HEK293 (cell line): ENCODE measurements around the gene BEND2.

Experiments
- CTCF ChIA-PET: fragments of 350-600 bp; formaldehyde crosslinking; extraction: SDS; loops from one replicate; lab custom pipeline; 2021; ENCODE audit warnings: antibody characterized with exemption; lab: Yijun Ruan, JAX
- POLR2A ChIA-PET: fragments of 300-600 bp; formaldehyde crosslinking; extraction: SDS; loops from one replicate; lab custom pipeline; 2020; ENCODE audit warnings: antibody characterized with exemption, inconsistent platforms; lab: Yijun Ruan, JAX
- H3K27ac ChIP-seq: fragments of 200-500 bp; sonication (Bioruptor generic); 2 replicates; pipeline ENCODE4 v1.5.1; 2014; ENCODE audit warnings: low read depth, low read length, control low read depth, inconsistent platforms; ENCODE audit errors: extremely low read depth
- H3K36me3 ChIP-seq, 2 experiments: fragments of 200-500 bp in 1 of 2; sonication (Bioruptor generic) in 1 of 2; 1 replicate in 1 of 2; 2 replicates in 1 of 2; pipeline ENCODE4 v1.5.1; 2014 to 2017; ENCODE audit warnings: inconsistent platforms in 2 of 2, low read length in 2 of 2; ENCODE audit not compliant: control insufficient read depth in 2 of 2, insufficient read depth in 1 of 2
- H3K4me1 ChIP-seq: fragments of 200-500 bp; sonication (Bioruptor generic); 2 replicates; pipeline ENCODE4 v1.5.1; 2014; ENCODE audit warnings: mild to moderate bottlenecking, low read length, inconsistent platforms; ENCODE audit not compliant: control insufficient read depth, insufficient read depth
- H3K4me3 ChIP-seq: 2 replicates; pipeline ENCODE4 v1.5.1; 2011; ENCODE audit warnings: low read depth, mild to moderate bottlenecking, control low read depth, low read length, moderate library complexity
- H3K9me3 ChIP-seq: fragments of 200-500 bp; sonication (Bioruptor generic); 2 replicates; pipeline ENCODE4 v1.5.1; 2014; ENCODE audit warnings: low read depth, low read length, inconsistent platforms; ENCODE audit not compliant: control insufficient read depth, insufficient read depth
- FEZF1 ChIP-seq: fragments of 450-650 bp; formaldehyde crosslinking; IDR thresholded peaks from 2 replicates; pipeline ENCODE4 v1.5.1; 2016; ENCODE audit warnings: missing biosample characterization, missing genetic modification characterization
- KLF1 ChIP-seq: fragments of 450-650 bp; formaldehyde crosslinking; IDR thresholded peaks from 2 replicates; pipeline ENCODE4 v1.5.1; 2016; ENCODE audit warnings: missing biosample characterization, missing genetic modification characterization
- KLF16 ChIP-seq: fragments of 450-650 bp; formaldehyde crosslinking; IDR thresholded peaks from 2 replicates; pipeline ENCODE4 v1.5.1; 2017; ENCODE audit warnings: missing biosample characterization, missing genetic modification characterization
- SP3 ChIP-seq: fragments of 450-650 bp; formaldehyde crosslinking; IDR thresholded peaks from 2 replicates; pipeline ENCODE4 v1.5.1; 2016; ENCODE audit warnings: missing biosample characterization, missing genetic modification characterization
- ZBTB48 ChIP-seq: fragments of 450-650 bp; formaldehyde crosslinking; IDR thresholded peaks from 2 replicates; pipeline ENCODE4 v1.5.1; 2016; ENCODE audit warnings: missing biosample characterization, missing genetic modification characterization
- ZIC2 ChIP-seq: fragments of 450-650 bp; formaldehyde crosslinking; IDR thresholded peaks from 2 replicates; pipeline ENCODE4 v1.5.1; 2016; ENCODE audit warnings: missing biosample characterization, missing genetic modification characterization
- ZNF16 ChIP-seq: fragments of 450-650 bp; formaldehyde crosslinking; IDR thresholded peaks from 2 replicates; pipeline ENCODE4 v1.5.1; 2016; ENCODE audit warnings: low read depth, missing biosample characterization, missing genetic modification characterization
- ZNF202 ChIP-seq: fragments of 450-650 bp; formaldehyde crosslinking; IDR thresholded peaks from 2 replicates; pipeline ENCODE4 v1.5.1; 2016; ENCODE audit warnings: missing biosample characterization, missing genetic modification characterization, borderline replicate concordance
- ZNF24 ChIP-seq: fragments of 450-650 bp; formaldehyde crosslinking; IDR thresholded peaks from 2 replicates; pipeline ENCODE4 v1.5.1; 2016; ENCODE audit warnings: missing biosample characterization, missing genetic modification characterization
- ZNF266 ChIP-seq: fragments of 450-650 bp; formaldehyde crosslinking; IDR thresholded peaks from 2 replicates; pipeline ENCODE4 v1.5.1; 2016; ENCODE audit warnings: missing biosample characterization, missing genetic modification characterization, low read depth
- ZNF394 ChIP-seq: fragments of 450-650 bp; formaldehyde crosslinking; IDR thresholded peaks from 2 replicates; pipeline ENCODE4 v1.5.1; 2016; ENCODE audit warnings: missing biosample characterization, missing genetic modification characterization, mild to moderate bottlenecking, moderate library complexity, borderline replicate concordance
- ZNF521 ChIP-seq: fragments of 450-650 bp; formaldehyde crosslinking; IDR thresholded peaks from 2 replicates; pipeline ENCODE4 v1.5.1; 2017; ENCODE audit warnings: missing biosample characterization, mild to moderate bottlenecking, missing genetic modification characterization
- ZNF544 ChIP-seq: fragments of 450-650 bp; formaldehyde crosslinking; IDR thresholded peaks from 2 replicates; pipeline ENCODE4 v1.5.0; 2017; ENCODE audit warnings: missing biosample characterization, missing genetic modification characterization
- ZNF585B ChIP-seq: fragments of 450-650 bp; formaldehyde crosslinking; IDR thresholded peaks from 2 replicates; pipeline ENCODE4 v1.5.1; 2016; ENCODE audit warnings: missing biosample characterization, missing genetic modification characterization
- ZNF658 ChIP-seq: fragments of 450-650 bp; formaldehyde crosslinking; IDR thresholded peaks from 2 replicates; pipeline ENCODE4; 2016; ENCODE audit warnings: missing biosample characterization, missing genetic modification characterization
- ZNF664 ChIP-seq: fragments of 450-650 bp; formaldehyde crosslinking; IDR thresholded peaks from 2 replicates; pipeline ENCODE4 v1.5.1; 2016; ENCODE audit warnings: missing biosample characterization, missing genetic modification characterization
- ZNF701 ChIP-seq: fragments of 450-650 bp; formaldehyde crosslinking; IDR thresholded peaks from 2 replicates; pipeline ENCODE4 v1.5.1; 2016; ENCODE audit warnings: missing biosample characterization, missing genetic modification characterization
- ZNF843 ChIP-seq: fragments of 450-650 bp; formaldehyde crosslinking; IDR thresholded peaks from 2 replicates; pipeline ENCODE4 v1.5.1; 2016; ENCODE audit warnings: missing biosample characterization, missing genetic modification characterization
- TF ChIP-seq, protein P1 (sequence below): fragments of 450-650 bp; formaldehyde crosslinking; IDR thresholded peaks from 2 replicates; pipeline ENCODE4 v1.5.1; 2017; ENCODE audit warnings: missing biosample characterization, missing genetic modification characterization
- TF ChIP-seq, protein P2 (sequence below): fragments of 450-650 bp; formaldehyde crosslinking; conservative IDR thresholded peaks from 2 replicates; pipeline ENCODE4 v1.5.1; 2016; ENCODE audit warnings: low read depth, missing biosample characterization, missing genetic modification characterization
- TF ChIP-seq, protein P3 (sequence below): sonication (generic); formaldehyde crosslinking; IDR thresholded peaks from 2 replicates; pipeline ENCODE4 v1.8.1; 2022; ENCODE audit warnings: mild to moderate bottlenecking, moderate library complexity, missing genetic modification reagents

The BEND2 gene

DNA sequence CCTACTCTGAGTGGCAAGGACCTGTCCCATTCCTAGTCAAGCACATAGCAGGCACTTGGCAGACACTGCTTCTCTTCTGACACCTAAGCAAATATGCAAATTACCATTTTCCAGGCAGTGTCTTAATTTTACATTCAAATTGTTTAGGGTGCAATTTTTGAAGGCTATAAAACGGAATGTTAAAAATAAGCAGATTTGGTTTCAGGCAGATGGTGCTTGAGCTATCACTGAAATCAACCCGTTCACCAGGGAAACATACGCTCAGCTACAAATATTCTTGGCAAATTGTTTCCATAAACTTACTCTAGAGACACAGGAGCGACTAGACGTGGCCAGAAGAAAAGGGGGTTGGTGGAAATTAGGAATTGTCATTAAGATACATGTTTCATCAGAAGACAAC lies 45.7 kb downstream of the BEND2 start:
- POLR2A ChIA-PET, result no interaction called here
- CTCF ChIA-PET, result interaction anchor here (0.6 kb wide), 1 partner anchor 233 kb away, joined by 4 read pairs; no protein-coding TSS in a partner anchor
- no peak overlapping the region for H3K4me3 ChIP-seq

DNA sequence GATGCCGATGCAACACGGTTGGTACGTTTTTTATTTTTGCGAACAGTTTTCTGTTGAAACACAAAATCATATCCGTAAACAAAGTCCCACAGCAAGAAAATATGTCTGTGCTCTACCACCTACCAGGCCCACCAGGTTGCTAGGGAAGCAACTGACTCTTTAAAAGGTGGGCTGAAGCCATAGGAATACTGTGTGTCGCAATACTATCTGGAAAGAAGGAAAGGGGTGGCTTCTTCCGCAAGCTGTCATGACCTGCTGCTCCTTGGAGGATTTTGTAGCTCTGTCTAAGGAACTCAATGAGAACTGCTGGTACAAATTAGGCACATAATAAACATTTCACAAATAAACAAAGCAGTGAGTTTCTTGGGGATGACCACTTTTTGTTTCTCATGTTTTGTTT lies 46.5 kb downstream of the BEND2 start:
- POLR2A ChIA-PET, result no interaction called here

More for the DNA sequence above, 45.7 kb downstream of the BEND2 start:
- H3K4me1 ChIP-seq, result no peaks in the 10 kb centered on the region
- H3K36me3 ChIP-seq, result no peaks in the 10 kb centered on the region
- no peak for TF ChIP-seq ZNF202 (tag by site-specific recombination)
- TF ChIP-seq, protein P1, sequence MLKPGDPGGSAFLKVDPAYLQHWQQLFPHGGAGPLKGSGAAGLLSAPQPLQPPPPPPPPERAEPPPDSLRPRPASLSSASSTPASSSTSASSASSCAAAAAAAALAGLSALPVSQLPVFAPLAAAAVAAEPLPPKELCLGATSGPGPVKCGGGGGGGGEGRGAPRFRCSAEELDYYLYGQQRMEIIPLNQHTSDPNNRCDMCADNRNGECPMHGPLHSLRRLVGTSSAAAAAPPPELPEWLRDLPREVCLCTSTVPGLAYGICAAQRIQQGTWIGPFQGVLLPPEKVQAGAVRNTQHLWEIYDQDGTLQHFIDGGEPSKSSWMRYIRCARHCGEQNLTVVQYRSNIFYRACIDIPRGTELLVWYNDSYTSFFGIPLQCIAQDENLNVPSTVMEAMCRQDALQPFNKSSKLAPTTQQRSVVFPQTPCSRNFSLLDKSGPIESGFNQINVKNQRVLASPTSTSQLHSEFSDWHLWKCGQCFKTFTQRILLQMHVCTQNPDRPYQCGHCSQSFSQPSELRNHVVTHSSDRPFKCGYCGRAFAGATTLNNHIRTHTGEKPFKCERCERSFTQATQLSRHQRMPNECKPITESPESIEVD (tag by site-specific recombination), result no peak
- TF ChIP-seq KLF16 (tag by site-specific recombination), result no peak
- no peak for TF ChIP-seq ZNF585B (tag by site-specific recombination)
- TF ChIP-seq, protein P2, sequence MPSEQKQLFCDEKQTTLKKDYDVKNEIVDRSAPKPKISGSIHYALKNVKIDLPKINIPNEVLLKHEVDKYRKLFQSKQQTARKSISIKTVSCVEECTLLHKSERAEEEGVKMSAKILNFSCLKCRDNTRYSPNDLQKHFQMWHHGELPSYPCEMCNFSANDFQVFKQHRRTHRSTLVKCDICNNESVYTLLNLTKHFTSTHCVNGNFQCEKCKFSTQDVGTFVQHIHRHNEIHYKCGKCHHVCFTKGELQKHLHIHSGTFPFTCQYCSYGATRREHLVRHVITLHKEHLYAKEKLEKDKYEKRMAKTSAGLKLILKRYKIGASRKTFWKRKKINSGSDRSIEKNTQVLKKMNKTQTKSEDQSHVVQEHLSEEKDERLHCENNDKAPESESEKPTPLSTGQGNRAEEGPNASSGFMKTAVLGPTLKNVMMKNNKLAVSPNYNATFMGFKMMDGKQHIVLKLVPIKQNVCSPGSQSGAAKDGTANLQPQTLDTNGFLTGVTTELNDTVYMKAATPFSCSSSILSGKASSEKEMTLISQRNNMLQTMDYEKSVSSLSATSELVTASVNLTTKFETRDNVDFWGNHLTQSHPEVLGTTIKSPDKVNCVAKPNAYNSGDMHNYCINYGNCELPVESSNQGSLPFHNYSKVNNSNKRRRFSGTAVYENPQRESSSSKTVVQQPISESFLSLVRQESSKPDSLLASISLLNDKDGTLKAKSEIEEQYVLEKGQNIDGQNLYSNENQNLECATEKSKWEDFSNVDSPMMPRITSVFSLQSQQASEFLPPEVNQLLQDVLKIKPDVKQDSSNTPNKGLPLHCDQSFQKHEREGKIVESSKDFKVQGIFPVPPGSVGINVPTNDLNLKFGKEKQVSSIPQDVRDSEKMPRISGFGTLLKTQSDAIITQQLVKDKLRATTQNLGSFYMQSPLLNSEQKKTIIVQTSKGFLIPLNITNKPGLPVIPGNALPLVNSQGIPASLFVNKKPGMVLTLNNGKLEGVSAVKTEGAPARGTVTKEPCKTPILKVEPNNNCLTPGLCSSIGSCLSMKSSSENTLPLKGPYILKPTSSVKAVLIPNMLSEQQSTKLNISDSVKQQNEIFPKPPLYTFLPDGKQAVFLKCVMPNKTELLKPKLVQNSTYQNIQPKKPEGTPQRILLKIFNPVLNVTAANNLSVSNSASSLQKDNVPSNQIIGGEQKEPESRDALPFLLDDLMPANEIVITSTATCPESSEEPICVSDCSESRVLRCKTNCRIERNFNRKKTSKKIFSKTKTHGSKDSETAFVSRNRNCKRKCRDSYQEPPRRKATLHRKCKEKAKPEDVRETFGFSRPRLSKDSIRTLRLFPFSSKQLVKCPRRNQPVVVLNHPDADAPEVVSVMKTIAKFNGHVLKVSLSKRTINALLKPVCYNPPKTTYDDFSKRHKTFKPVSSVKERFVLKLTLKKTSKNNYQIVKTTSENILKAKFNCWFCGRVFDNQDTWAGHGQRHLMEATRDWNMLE, result no peak
- TF ChIP-seq ZBTB48 (tag by site-specific recombination), result no peak
- no peak for TF ChIP-seq ZNF843 (tag by site-specific recombination)
- no peak for TF ChIP-seq ZNF521
- TF ChIP-seq ZNF16 (tag by site-specific recombination), result no peak
- no peak for TF ChIP-seq ZNF266 (tag by site-specific recombination)
- no peak for TF ChIP-seq ZNF664 (tag by site-specific recombination)
- no peaks in the 10 kb centered on the region for H3K9me3 ChIP-seq
- no peak overlapping the region for H3K27ac ChIP-seq

More for the DNA sequence above, 46.5 kb downstream of the BEND2 start:
- CTCF ChIA-PET, result no interaction called here
- Histone ChIP-seq H3K4me3 (no peak overlapping the region), H3K4me1 (no peaks in the 10 kb centered on the region), H3K36me3 (no peaks in the 10 kb centered on the region), H3K27ac (no peak overlapping the region), H3K9me3 (no peaks in the 10 kb centered on the region)
- TF ChIP-seq, protein P3, sequence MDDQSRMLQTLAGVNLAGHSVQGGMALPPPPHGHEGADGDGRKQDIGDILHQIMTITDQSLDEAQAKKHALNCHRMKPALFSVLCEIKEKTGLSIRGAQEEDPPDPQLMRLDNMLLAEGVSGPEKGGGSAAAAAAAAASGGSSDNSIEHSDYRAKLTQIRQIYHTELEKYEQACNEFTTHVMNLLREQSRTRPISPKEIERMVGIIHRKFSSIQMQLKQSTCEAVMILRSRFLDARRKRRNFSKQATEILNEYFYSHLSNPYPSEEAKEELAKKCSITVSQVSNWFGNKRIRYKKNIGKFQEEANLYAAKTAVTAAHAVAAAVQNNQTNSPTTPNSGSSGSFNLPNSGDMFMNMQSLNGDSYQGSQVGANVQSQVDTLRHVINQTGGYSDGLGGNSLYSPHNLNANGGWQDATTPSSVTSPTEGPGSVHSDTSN (CRISPR knock-in tag), result no peak
- TF ChIP-seq FEZF1 (no peak), KLF1 (tag by site-specific recombination) (no peak), ZIC2 (tag by site-specific recombination) (no peak), ZNF394 (no peak), ZNF544 (tag by site-specific recombination) (no peak), ZNF701 (no peak), SP3 (tag by site-specific recombination) (no peak), ZNF658 (no peak), ZNF24 (no peak)
